Measurements from ENCODE around the gene KLF5. TPM values are rescaled to one million over a fixed set of nuclear protein-coding genes. Genes with fewer than 3 reads are reported as not detected.

Gene KLF5
- total RNA-seq, 1 donor from 2014 or later = 76.1 TPM

GRCh38 chr13:73070451-73071098 lies 11.8 kb downstream of the KLF5 start:
- intact Hi-C loops (cut with DNase I) = no loop called here
- H3K9me3 ChIP-seq = no peaks in the 10 kb centered on the region
- TF ChIP-seq POLR2A (IDR thresholded peaks at IDR 0.05) = no peak
- no peak for TF ChIP-seq CTCF (IDR thresholded peaks at IDR 0.05)
- TF ChIP-seq POLR2AphosphoS5 (IDR thresholded peaks at IDR 0.05; ENCODE audit: insufficient read depth in 1 of 2, low read depth in 1 of 2) = no peak
- H3K27me3 ChIP-seq = no peaks in the 10 kb centered on the region
- H3K27ac ChIP-seq = no peak overlapping the region
- peaks cover 20% of the 10 kb centered on the region for H3K4me1 ChIP-seq
- no peak overlapping the region for H3K4me3 ChIP-seq
- DNase-seq (ENCODE audit: extremely low spot score in 2 of 2) = no peak
- H3K36me3 ChIP-seq = peaks cover 0 to 7% of the 10 kb centered on the region in 2 donors

GRCh38 chr13:73072239-73072900 lies 13.6 kb downstream of the KLF5 start:
- Histone ChIP-seq H3K4me3 (no peak overlapping the region), H3K27ac (no peak overlapping the region), H3K36me3 (peaks cover 0 to 3% of the 10 kb centered on the region in 2 donors), H3K9me3 (no peaks in the 10 kb centered on the region), H3K27me3 (no peaks in the 10 kb centered on the region), H3K4me1 (peaks cover 20% of the 10 kb centered on the region)
- no peak for DNase-seq (ENCODE audit: extremely low spot score in 2 of 2)
- intact Hi-C loops (cut with DNase I) = no loop called here
- no peak for TF ChIP-seq POLR2AphosphoS5 (IDR thresholded peaks at IDR 0.05; ENCODE audit: insufficient read depth in 1 of 2, low read depth in 1 of 2)
- no peak for TF ChIP-seq POLR2A (IDR thresholded peaks at IDR 0.05)
- TF ChIP-seq CTCF (IDR thresholded peaks at IDR 0.05) = no peak

- Histone ChIP-seq H3K4me1 (peaks cover 20% of the 10 kb centered on the region), H3K27me3 (no peaks in the 10 kb centered on the region), H3K4me3 (no peak overlapping the region), H3K36me3 (no peaks in the 10 kb centered on the region), H3K27ac (no peak overlapping the region), H3K9me3 (no peaks in the 10 kb centered on the region)
- no peak for DNase-seq (ENCODE audit: extremely low spot score in 2 of 2)
- no peak for TF ChIP-seq CTCF (IDR thresholded peaks at IDR 0.05)
- no peak for TF ChIP-seq POLR2A (IDR thresholded peaks at IDR 0.05)
- TF ChIP-seq POLR2AphosphoS5 (IDR thresholded peaks at IDR 0.05; ENCODE audit: insufficient read depth in 1 of 2, low read depth in 1 of 2) = no peak
- intact Hi-C loops (cut with DNase I) = no loop called here
These were observed 14.2 kb downstream of the KLF5 start for GRCh38 chr13:73073050-73073449.

GRCh38 chr13:73074014-73074413 lies 15.2 kb downstream of the KLF5 start:
- no peak for TF ChIP-seq CTCF (IDR thresholded peaks at IDR 0.05)
- H3K4me3 ChIP-seq = no peak overlapping the region
- H3K27ac ChIP-seq = no peak overlapping the region
- no peaks in the 10 kb centered on the region for H3K9me3 ChIP-seq
- no peak for DNase-seq (ENCODE audit: extremely low spot score in 2 of 2)
- peaks cover 17% of the 10 kb centered on the region for H3K4me1 ChIP-seq
- intact Hi-C loops (cut with DNase I) = no loop called here
- no peaks in the 10 kb centered on the region for H3K36me3 ChIP-seq
- H3K27me3 ChIP-seq = no peaks in the 10 kb centered on the region

- DNase-seq (ENCODE audit: extremely low spot score in 2 of 2) = no peak
- no peak overlapping the region for H3K4me3 ChIP-seq
- H3K4me1 ChIP-seq = peaks cover 15% of the 10 kb centered on the region
- no peak overlapping the region for H3K27ac ChIP-seq
- TF ChIP-seq POLR2AphosphoS5 (IDR thresholded peaks at IDR 0.05; ENCODE audit: insufficient read depth in 1 of 2, low read depth in 1 of 2) = no peak
- no peak for TF ChIP-seq CTCF (IDR thresholded peaks at IDR 0.05)
- no peak for TF ChIP-seq POLR2A (IDR thresholded peaks at IDR 0.05)
- no peaks in the 10 kb centered on the region for H3K36me3 ChIP-seq
- intact Hi-C loops (cut with DNase I) = no loop called here
- no peaks in the 10 kb centered on the region for H3K9me3 ChIP-seq
- H3K27me3 ChIP-seq = no peaks in the 10 kb centered on the region
These were observed 16.1 kb downstream of the KLF5 start for GRCh38 chr13:73074926-73075325.
